Measurements from ENCODE around the gene GRIA4. TPM values are rescaled to one million over a fixed set of nuclear protein-coding genes. Genes with fewer than 3 reads are reported as not detected.

GRIA4 gene
- total and polyA plus RNA-seq, 2 of the 13 experiments (the other 11 are each of a cell fraction or from before 2014, with no cell fraction given), result not detected

DNA sequence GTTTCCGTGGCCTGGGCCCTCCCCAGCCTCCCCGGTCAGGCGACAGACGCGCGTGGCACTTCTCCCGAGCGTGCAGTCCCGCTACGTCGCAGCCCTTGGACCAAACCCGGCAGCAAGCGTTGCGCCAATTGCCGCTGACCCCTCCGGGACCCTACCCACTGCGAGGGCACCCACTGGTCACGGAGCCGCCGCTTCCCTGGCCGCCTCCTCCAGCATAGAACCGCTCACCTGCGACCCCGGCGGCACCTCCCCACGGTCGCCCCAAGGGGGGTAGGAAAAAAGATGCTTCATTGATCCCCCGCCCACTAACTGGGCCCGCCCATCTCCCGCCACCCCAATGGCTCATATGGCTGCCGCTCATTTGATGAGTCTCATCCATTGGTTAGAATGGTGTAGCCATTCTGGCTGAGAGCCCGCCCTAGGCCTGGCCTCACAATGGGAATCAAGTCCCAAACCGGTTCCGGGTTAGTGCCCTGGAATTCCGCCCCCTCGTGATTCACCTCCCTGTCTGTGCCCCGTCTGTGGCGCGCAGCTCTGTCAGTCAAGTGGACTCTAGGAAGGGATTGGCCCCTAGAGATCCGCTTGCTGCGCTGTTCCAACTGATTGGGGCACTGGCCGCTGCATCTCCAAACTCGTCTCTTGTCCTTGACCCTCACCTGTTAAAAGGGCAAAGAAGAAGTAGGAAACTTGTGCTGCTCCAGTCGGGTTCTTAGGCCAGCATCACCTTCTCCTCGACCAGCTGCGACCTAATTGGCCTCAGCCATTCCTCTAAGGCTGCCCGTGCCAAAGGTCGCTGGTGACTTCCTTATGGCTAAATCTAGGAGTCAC, 412.3 kb downstream of the GRIA4 start, which contains the start of gene MSANTD4 (continued):
- TF ChIP-seq, protein P1, sequence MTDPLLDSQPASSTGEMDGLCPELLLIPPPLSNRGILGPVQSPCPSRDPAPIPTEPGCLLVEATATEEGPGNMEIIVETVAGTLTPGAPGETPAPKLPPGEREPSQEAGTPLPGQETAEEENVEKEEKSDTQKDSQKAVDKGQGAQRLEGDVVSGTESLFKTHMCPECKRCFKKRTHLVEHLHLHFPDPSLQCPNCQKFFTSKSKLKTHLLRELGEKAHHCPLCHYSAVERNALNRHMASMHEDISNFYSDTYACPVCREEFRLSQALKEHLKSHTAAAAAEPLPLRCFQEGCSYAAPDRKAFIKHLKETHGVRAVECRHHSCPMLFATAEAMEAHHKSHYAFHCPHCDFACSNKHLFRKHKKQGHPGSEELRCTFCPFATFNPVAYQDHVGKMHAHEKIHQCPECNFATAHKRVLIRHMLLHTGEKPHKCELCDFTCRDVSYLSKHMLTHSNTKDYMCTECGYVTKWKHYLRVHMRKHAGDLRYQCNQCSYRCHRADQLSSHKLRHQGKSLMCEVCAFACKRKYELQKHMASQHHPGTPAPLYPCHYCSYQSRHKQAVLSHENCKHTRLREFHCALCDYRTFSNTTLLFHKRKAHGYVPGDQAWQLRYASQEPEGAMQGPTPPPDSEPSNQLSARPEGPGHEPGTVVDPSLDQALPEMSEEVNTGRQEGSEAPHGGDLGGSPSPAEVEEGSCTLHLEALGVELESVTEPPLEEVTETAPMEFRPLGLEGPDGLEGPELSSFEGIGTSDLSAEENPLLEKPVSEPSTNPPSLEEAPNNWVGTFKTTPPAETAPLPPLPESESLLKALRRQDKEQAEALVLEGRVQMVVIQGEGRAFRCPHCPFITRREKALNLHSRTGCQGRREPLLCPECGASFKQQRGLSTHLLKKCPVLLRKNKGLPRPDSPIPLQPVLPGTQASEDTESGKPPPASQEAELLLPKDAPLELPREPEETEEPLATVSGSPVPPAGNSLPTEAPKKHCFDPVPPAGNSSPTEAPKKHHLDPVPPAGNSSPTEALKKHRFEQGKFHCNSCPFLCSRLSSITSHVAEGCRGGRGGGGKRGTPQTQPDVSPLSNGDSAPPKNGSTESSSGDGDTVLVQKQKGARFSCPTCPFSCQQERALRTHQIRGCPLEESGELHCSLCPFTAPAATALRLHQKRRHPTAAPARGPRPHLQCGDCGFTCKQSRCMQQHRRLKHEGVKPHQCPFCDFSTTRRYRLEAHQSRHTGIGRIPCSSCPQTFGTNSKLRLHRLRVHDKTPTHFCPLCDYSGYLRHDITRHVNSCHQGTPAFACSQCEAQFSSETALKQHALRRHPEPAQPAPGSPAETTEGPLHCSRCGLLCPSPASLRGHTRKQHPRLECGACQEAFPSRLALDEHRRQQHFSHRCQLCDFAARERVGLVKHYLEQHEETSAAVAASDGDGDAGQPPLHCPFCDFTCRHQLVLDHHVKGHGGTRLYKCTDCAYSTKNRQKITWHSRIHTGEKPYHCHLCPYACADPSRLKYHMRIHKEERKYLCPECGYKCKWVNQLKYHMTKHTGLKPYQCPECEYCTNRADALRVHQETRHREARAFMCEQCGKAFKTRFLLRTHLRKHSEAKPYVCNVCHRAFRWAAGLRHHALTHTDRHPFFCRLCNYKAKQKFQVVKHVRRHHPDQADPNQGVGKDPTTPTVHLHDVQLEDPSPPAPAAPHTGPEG (CRISPR knock-in tag; IDR thresholded peaks at IDR 0.05), result no peak
- TF ChIP-seq TBL1XR1 (IDR thresholded peaks at IDR 0.05; ENCODE audit: borderline replicate concordance, low read length, partially characterized antibody), result peak; percentile 68
- TF ChIP-seq MAFF (IDR thresholded peaks at IDR 0.05; ENCODE audit: low read depth, low read length), result 0 out of 2 replicates have a peak, but pooled peaks have one; percentile 2
- 0 out of 2 replicates have a peak, but pooled peaks have one; percentile 35 for TF ChIP-seq ELF3 (CRISPR knock-in tag; IDR thresholded peaks at IDR 0.05)
- TF ChIP-seq ZNF253 (CRISPR knock-in tag; IDR thresholded peaks at IDR 0.05; ENCODE audit: borderline replicate concordance), result no peak
- TF ChIP-seq ZSCAN25 (CRISPR knock-in tag; IDR thresholded peaks at IDR 0.05), result no peak
- TF ChIP-seq NCOR1 (IDR thresholded peaks at IDR 0.05; ENCODE audit: borderline replicate concordance, low read length), result no peak
- no peak for TF ChIP-seq FOXK2 (IDR thresholded peaks at IDR 0.05)
- no peak for TF ChIP-seq ZNF766 (CRISPR knock-in tag; IDR thresholded peaks at IDR 0.05; ENCODE audit: borderline replicate concordance)
- peak; percentile 54 for TF ChIP-seq SRSF1 (optimal IDR thresholded peaks at IDR 0.05; ENCODE audit: low read depth, low read length)
- TF ChIP-seq, protein P2, sequence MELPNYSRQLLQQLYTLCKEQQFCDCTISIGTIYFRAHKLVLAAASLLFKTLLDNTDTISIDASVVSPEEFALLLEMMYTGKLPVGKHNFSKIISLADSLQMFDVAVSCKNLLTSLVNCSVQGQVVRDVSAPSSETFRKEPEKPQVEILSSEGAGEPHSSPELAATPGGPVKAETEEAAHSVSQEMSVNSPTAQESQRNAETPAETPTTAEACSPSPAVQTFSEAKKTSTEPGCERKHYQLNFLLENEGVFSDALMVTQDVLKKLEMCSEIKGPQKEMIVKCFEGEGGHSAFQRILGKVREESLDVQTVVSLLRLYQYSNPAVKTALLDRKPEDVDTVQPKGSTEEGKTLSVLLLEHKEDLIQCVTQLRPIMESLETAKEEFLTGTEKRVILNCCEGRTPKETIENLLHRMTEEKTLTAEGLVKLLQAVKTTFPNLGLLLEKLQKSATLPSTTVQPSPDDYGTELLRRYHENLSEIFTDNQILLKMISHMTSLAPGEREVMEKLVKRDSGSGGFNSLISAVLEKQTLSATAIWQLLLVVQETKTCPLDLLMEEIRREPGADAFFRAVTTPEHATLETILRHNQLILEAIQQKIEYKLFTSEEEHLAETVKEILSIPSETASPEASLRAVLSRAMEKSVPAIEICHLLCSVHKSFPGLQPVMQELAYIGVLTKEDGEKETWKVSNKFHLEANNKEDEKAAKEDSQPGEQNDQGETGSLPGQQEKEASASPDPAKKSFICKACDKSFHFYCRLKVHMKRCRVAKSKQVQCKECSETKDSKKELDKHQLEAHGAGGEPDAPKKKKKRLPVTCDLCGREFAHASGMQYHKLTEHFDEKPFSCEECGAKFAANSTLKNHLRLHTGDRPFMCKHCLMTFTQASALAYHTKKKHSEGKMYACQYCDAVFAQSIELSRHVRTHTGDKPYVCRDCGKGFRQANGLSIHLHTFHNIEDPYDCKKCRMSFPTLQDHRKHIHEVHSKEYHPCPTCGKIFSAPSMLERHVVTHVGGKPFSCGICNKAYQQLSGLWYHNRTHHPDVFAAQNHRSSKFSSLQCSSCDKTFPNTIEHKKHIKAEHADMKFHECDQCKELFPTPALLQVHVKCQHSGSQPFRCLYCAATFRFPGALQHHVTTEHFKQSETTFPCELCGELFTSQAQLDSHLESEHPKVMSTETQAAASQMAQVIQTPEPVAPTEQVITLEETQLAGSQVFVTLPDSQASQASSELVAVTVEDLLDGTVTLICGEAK (IDR thresholded peaks at IDR 0.05), result peak; percentile 43; the same call in 1 of the 2 replicates
- TF ChIP-seq, protein P2 (CRISPR knock-in tag; IDR thresholded peaks at IDR 0.05), result no peak
- TF ChIP-seq CCAR2 (optimal IDR thresholded peaks at IDR 0.05; ENCODE audit: low read depth, low read length), result no peak
- peak; percentile 50; the same call in 1 of the 2 replicates for TF ChIP-seq ZNF274 (CRISPR knock-in tag; IDR thresholded peaks at IDR 0.05)
- 0 out of 2 replicates have a peak, but pooled peaks have one; percentile 40 for TF ChIP-seq ERF (CRISPR knock-in tag; IDR thresholded peaks at IDR 0.05)
